Neural progenitor cell (in vitro differentiated cells): ENCODE results near the gene CKMT2. TPM values are rescaled to one million over a fixed set of nuclear protein-coding genes. Genes with fewer than 3 reads are reported as not detected.

Source experiments
- DNase-seq: peaks from one replicate; pipeline ENCODE4 v3.0.0-alpha.2; 2016; ENCODE audit warnings: low spot score
- H2AFZ ChIP-seq: fragments of 200-600 bp; sonication (generic); replicated peaks from 2 replicates; pipeline ENCODE4 v1.6.1; 2016; ENCODE audit warnings: antibody characterized with exemption
- H3F3A ChIP-seq: fragments of 200-600 bp; sonication (generic); 2 replicates; pipeline ENCODE4 v1.6.1; 2016; ENCODE audit warnings: antibody characterized with exemption, low read depth
- H3K27ac ChIP-seq: fragments of 200-600 bp; sonication (generic); 2 replicates; pipeline ENCODE4 v1.5.1; 2016; ENCODE audit warnings: mild to moderate bottlenecking
- H3K27me3 ChIP-seq: fragments of 200-600 bp; sonication (generic); 2 replicates; pipeline ENCODE4 v1.6.1; 2016; ENCODE audit warnings: mild to moderate bottlenecking, moderate library complexity
- H3K36me3 ChIP-seq: fragments of 200-600 bp; sonication (generic); 2 replicates; pipeline ENCODE4 v1.5.1; 2016
- H3K4me1 ChIP-seq: fragments of 200-600 bp; sonication (generic); 2 replicates; pipeline ENCODE4 v1.6.1; 2016; ENCODE audit warnings: mixed run types
- H3K4me2 ChIP-seq: fragments of 200-600 bp; sonication (generic); 2 replicates; pipeline ENCODE4 v1.6.1; 2016
- H3K4me3 ChIP-seq: fragments of 200-600 bp; sonication (generic); 2 replicates; pipeline ENCODE4 v1.5.1; 2016
- H3K79me2 ChIP-seq: fragments of 200-600 bp; sonication (generic); 2 replicates; pipeline ENCODE4 v1.6.1; 2016; ENCODE audit warnings: low read depth
- H3K9ac ChIP-seq: fragments of 200-600 bp; sonication (generic); 2 replicates; pipeline ENCODE4 v1.6.1; 2016
- H3K9me3 ChIP-seq: fragments of 200-600 bp; sonication (generic); 2 replicates; pipeline ENCODE4 v1.5.1; 2016; ENCODE audit warnings: low read depth
- H4K20me1 ChIP-seq: fragments of 200-600 bp; sonication (generic); 2 replicates; pipeline ENCODE4 v1.6.1; 2016; ENCODE audit warnings: low read depth
- H3K27ac Mint-ChIP-seq: 3 replicates; pipeline ENCODE4 v1.8.0; 2021; ENCODE audit warnings: mixed read lengths
- H3K27me3 Mint-ChIP-seq: 2 replicates; pipeline ENCODE4 v1.8.0; 2022; ENCODE audit warnings: low read depth, mild to moderate bottlenecking, inconsistent platforms, moderate library complexity, mixed read lengths; ENCODE audit not compliant: insufficient read depth
- H3K36me3 Mint-ChIP-seq: 3 replicates; pipeline ENCODE4 v1.8.0; 2021; ENCODE audit warnings: mixed read lengths
- H3K4me1 Mint-ChIP-seq: 3 replicates; pipeline ENCODE4 v1.8.0; 2021; ENCODE audit warnings: mixed read lengths
- H3K4me3 Mint-ChIP-seq: 3 replicates; pipeline ENCODE4 v1.8.0; 2021; ENCODE audit warnings: mild to moderate bottlenecking, moderate library complexity, mixed read lengths
- H3K9me3 Mint-ChIP-seq: 3 replicates; pipeline ENCODE4 v1.8.0; 2020; ENCODE audit warnings: mixed read lengths
- EZH2 ChIP-seq: fragments of 200-600 bp; sonication (generic); IDR thresholded peaks from 2 replicates; pipeline ENCODE4 v1.6.1; 2017; ENCODE audit warnings: antibody characterized with exemption, mild to moderate bottlenecking, moderate library complexity
- EZH2phosphoT487 ChIP-seq: fragments of 200-600 bp; sonication (generic); IDR thresholded peaks from 2 replicates; pipeline ENCODE4 v1.6.1; 2017; ENCODE audit warnings: antibody characterized with exemption
- total RNA-seq: library from RNA; depleted of rRNA; stranded (reverse); fragments of >200 nt; gene quantifications from 2 replicates; pipeline ENCODE4 v1.2.3, GENCODE V29; 2015; ENCODE audit warnings: low replicate concordance
- TF ChIP-seq, protein P1 (sequence below): fragments of 200-600 bp; sonication (generic); IDR thresholded peaks from 2 replicates; pipeline ENCODE4 v1.5.1; 2017; ENCODE audit warnings: antibody characterized with exemption, mild to moderate bottlenecking

Gene CKMT2
- total RNA-seq, 1 donor from 2014 or later: not detected

DNA sequence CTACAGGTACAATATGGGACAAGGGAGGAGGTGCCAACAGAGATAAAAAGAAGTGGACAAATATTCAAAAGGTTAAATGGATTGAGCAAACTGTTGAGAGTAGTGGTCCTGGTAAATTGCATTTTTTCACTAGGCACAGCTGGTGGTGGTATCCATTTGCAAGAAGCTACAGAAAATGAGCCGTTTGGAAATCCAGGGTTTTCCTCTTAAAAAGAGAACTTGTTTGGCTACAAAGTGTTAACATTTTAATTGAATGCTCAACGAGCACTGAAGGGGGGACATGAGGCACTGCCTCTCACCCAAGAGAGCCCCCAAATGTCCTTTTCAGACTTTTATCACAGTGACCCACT, 67.8 kb downstream of the CKMT2 start:
- H3K9ac ChIP-seq: peak overlapping the region; percentile 79
- peaks cover 19% of the 10 kb centered on the region for H3K4me1 Mint-ChIP-seq
- no peaks in the 10 kb centered on the region for H3K27me3 Mint-ChIP-seq
- peaks cover 4% of the 10 kb centered on the region for H4K20me1 ChIP-seq
- peaks cover 9% of the 10 kb centered on the region for H3F3A ChIP-seq
- no peaks in the 10 kb centered on the region for H3K9me3 Mint-ChIP-seq
- H3K9me3 ChIP-seq: no peaks in the 10 kb centered on the region
- no peak for DNase-seq
- H3K36me3 Mint-ChIP-seq: no peaks in the 10 kb centered on the region
- H3K4me3 ChIP-seq: peak overlapping the region; percentile 70
- H3K79me2 ChIP-seq: peaks cover 81% of the 10 kb centered on the region
- H3K27ac ChIP-seq: peak overlapping the region; percentile 89
- no peaks in the 10 kb centered on the region for H3K36me3 ChIP-seq
- H3K27ac Mint-ChIP-seq: peak overlapping the region; percentile 95
- H3K4me2 ChIP-seq: peak overlapping the region; percentile 94
- peak overlapping the region; percentile 97 for H3K4me3 Mint-ChIP-seq
- no peaks in the 10 kb centered on the region for H3K27me3 ChIP-seq
- H2AFZ ChIP-seq: peak overlapping the region; percentile 92
- H3K4me1 ChIP-seq: peaks cover 11% of the 10 kb centered on the region
- TF ChIP-seq EZH2phosphoT487: no peak
- no peak for TF ChIP-seq EZH2
- TF ChIP-seq, protein P1, sequence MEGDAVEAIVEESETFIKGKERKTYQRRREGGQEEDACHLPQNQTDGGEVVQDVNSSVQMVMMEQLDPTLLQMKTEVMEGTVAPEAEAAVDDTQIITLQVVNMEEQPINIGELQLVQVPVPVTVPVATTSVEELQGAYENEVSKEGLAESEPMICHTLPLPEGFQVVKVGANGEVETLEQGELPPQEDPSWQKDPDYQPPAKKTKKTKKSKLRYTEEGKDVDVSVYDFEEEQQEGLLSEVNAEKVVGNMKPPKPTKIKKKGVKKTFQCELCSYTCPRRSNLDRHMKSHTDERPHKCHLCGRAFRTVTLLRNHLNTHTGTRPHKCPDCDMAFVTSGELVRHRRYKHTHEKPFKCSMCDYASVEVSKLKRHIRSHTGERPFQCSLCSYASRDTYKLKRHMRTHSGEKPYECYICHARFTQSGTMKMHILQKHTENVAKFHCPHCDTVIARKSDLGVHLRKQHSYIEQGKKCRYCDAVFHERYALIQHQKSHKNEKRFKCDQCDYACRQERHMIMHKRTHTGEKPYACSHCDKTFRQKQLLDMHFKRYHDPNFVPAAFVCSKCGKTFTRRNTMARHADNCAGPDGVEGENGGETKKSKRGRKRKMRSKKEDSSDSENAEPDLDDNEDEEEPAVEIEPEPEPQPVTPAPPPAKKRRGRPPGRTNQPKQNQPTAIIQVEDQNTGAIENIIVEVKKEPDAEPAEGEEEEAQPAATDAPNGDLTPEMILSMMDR: no peak

DNA sequence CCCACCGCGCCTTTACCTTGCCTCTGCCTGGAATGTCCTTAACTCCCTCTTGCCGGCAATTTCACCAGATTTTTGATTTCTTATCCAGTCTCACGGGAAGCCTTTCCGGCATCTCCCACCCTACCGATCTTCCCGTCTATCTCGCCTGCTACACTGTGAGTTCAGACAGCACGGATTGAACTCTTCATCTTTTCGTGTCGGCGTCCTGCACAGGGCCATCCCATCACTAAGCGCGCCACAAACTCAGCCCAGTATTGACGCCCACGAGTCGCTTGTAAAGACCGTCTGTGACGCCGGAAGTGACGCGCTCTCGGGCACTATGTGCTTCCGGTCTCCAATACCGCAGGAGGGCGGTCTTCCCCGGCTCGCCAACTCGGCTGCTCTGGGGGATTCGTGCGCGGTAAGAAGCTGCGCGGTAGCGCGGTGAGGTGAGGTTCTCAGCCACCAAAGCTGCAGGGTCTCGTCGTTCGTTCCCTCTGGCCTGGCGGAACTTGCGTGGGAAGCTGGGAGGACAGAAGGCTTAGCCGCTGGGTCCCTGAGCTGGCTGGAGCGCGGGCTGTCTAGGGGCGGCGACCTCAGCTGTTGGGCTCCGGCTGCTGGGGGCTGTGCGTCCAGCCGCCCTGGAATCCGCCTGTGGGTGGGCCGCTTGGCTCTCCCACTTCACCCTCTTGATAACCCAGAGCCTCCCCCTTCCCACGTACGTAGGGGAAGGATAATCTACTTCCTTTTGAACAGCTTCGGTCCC, 68.3 kb downstream of the CKMT2 start, which contains the start of gene ZCCHC9:
TSS of gene ZCCHC9 (plus strand) at position 317 of the 745 bp plus-strand sequence. CDS start 3,171 bp downstream, outside the sequence.
- H3K9me3 ChIP-seq: no peaks in the 10 kb centered on the region
- Mint-ChIP-seq H3K27ac (peak within 1 kb of the TSS; percentile 95), H3K9me3 (no peaks in the 10 kb centered on the region), H3K36me3 (no peaks in the 10 kb centered on the region), H3K4me1 (peaks cover 19% of the 10 kb centered on the region), H3K27me3 (no peaks in the 10 kb centered on the region), H3K4me3 (peak within 1 kb of the TSS; percentile 97)
- H3K27ac ChIP-seq: peak within 1 kb of the TSS; percentile 89
- H3K79me2 ChIP-seq: peaks cover 81% of the 10 kb centered on the region
- H3K4me1 ChIP-seq: peaks cover 11% of the 10 kb centered on the region
- H3K9ac ChIP-seq: peak within 1 kb of the TSS; percentile 79
- H2AFZ ChIP-seq: peak within 1 kb of the TSS; percentile 92
- peak within 1 kb of the TSS; percentile 94 for H3K4me2 ChIP-seq
- TF ChIP-seq, protein P1: peak; percentile 28
- no peak for TF ChIP-seq EZH2phosphoT487
- no peaks in the 10 kb centered on the region for H3K27me3 ChIP-seq
- DNase-seq: peak; percentile 98
- H3K36me3 ChIP-seq: no peaks in the 10 kb centered on the region
- peaks cover 6% of the 10 kb centered on the region for H3F3A ChIP-seq
- peak within 1 kb of the TSS; percentile 70 for H3K4me3 ChIP-seq
- peaks cover 4% of the 10 kb centered on the region for H4K20me1 ChIP-seq

GRCh38 chr5:81302596-81302995, 69.5 kb downstream of the CKMT2 start:
- peaks cover 11% of the 10 kb centered on the region for H3K4me1 ChIP-seq
- peak overlapping the region; percentile 94 for H3K4me2 ChIP-seq
- TF ChIP-seq EZH2phosphoT487 (no peak), EZH2 (no peak)
- TF ChIP-seq, protein P1: no peak
- no peak overlapping the region for H3K9ac ChIP-seq
- no peaks in the 10 kb centered on the region for H3F3A ChIP-seq
- no peaks in the 10 kb centered on the region for H3K9me3 Mint-ChIP-seq
- no peak overlapping the region for H3K27ac ChIP-seq
- peak overlapping the region; percentile 70 for H3K4me3 ChIP-seq
- H3K27me3 ChIP-seq: no peaks in the 10 kb centered on the region
- no peaks in the 10 kb centered on the region for H3K27me3 Mint-ChIP-seq
- H4K20me1 ChIP-seq: peaks cover 4% of the 10 kb centered on the region
- no peak for DNase-seq
- H3K36me3 Mint-ChIP-seq: no peaks in the 10 kb centered on the region
- H2AFZ ChIP-seq: no peak overlapping the region
- H3K4me3 Mint-ChIP-seq: peak overlapping the region; percentile 97
- H3K79me2 ChIP-seq: peaks cover 73% of the 10 kb centered on the region
- no peak overlapping the region for H3K27ac Mint-ChIP-seq
- H3K4me1 Mint-ChIP-seq: peaks cover 19% of the 10 kb centered on the region
- H3K36me3 ChIP-seq: no peaks in the 10 kb centered on the region
- H3K9me3 ChIP-seq: no peaks in the 10 kb centered on the region
